ENCODE data around the gene GSG1L. TPM values are rescaled to one million over a fixed set of nuclear protein-coding genes. Genes with fewer than 3 reads are reported as not detected.

Gene GSG1L
- total and polyA plus RNA-seq, 9 of the 15 experiments (the other 6 are each of a cell fraction or from before 2014, with no cell fraction given): not detected

DNA sequence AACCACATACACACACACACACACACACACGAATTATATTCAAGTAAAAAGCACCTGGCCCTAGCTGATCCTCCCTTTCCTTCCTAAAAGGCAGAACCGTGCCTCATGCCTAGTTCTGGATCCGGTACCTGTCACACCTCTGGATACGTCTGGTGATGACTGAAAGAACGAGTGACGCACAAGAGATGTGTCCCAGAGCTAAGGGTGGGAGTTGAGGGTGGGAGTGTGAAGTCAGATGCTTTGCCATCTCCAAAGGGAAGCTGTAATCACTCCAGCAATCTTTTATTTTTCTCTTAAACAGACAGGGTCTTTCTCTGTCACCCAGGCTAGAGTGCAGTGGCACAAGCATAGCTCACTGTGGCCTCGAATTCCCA lies 26.5 kb upstream of the GSG1L start:
- no peak overlapping the region for H3K4me2 ChIP-seq (ENCODE audit: insufficient read depth, low read length)
- ATAC-seq: no peak
- H3K27ac ChIP-seq (ENCODE audit: extremely low read depth, low read depth, low read length): no peak overlapping the region
- H3K9me3 ChIP-seq (replicated peaks; ENCODE audit: control insufficient read depth, insufficient read depth, low read depth, low read length): no peaks in the 10 kb centered on the region
- intact Hi-C loops (cut with micrococcal nuclease) (no loop called here), in situ Hi-C loops (cut with MboI) (no loop called here)
- H3K4me3 ChIP-seq: no peak overlapping the region
- no peaks in the 10 kb centered on the region for H3K9me1 ChIP-seq (ENCODE audit: control insufficient read depth, insufficient read depth, low read length)
- FAIRE-seq: no peak
- H3K36me3 ChIP-seq (ENCODE audit: control insufficient read depth, insufficient read depth, low read length): no peaks in the 10 kb centered on the region
- peaks cover 0 to 12% of the 10 kb centered on the region in 2 experiments; a peak in 2 of 5 replicates for H3K4me1 ChIP-seq (replicated peaks in 1 of 2; ENCODE audit: control insufficient read depth in 2 of 2, insufficient read depth in 2 of 2, low read length in 2 of 2)
- TF ChIP-seq SLC30A9 (CRISPR knock-in tag; IDR thresholded peaks at IDR 0.05) (no peak), ELF2 (CRISPR knock-in tag; IDR thresholded peaks at IDR 0.05) (no peak), POLR2AphosphoS5 (IDR thresholded peaks at IDR 0.05; ENCODE audit: control insufficient read depth, insufficient read depth, low read depth, low read length) (no peak), KAT7 (CRISPR knock-in tag; IDR thresholded peaks at IDR 0.05; ENCODE audit: borderline replicate concordance) (no peak), NBN (IDR thresholded peaks at IDR 0.05; ENCODE audit: low read depth) (no peak), EHMT2 (IDR thresholded peaks at IDR 0.05) (no peak), RFX7 (CRISPR knock-in tag; IDR thresholded peaks at IDR 0.05) (no peak), MAZ (CRISPR knock-in tag; conservative IDR thresholded peaks at IDR 0.05 in 1 of 2, IDR thresholded peaks at IDR 0.05 in 1 of 2) (no peak), EP300 (IDR thresholded peaks at IDR 0.05; ENCODE audit: low read length) (no peak), FIP1L1 (IDR thresholded peaks at IDR 0.05; ENCODE audit: low read depth, low read length, poor library complexity, severe bottlenecking) (no peak), ZNF184 (CRISPR knock-in tag; IDR thresholded peaks at IDR 0.05) (no peak)
- TF ChIP-seq, protein P1, sequence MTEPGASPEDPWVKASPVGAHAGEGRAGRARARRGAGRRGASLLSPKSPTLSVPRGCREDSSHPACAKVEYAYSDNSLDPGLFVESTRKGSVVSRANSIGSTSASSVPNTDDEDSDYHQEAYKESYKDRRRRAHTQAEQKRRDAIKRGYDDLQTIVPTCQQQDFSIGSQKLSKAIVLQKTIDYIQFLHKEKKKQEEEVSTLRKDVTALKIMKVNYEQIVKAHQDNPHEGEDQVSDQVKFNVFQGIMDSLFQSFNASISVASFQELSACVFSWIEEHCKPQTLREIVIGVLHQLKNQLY (CRISPR knock-in tag; conservative IDR thresholded peaks at IDR 0.05): no peak
- TF ChIP-seq, protein P2, sequence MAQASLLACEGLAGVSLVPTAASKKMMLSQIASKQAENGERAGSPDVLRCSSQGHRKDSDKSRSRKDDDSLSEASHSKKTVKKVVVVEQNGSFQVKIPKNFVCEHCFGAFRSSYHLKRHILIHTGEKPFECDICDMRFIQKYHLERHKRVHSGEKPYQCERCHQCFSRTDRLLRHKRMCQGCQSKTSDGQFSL (CRISPR knock-in tag; IDR thresholded peaks at IDR 0.05): no peak
- TF ChIP-seq, protein P2 (tag; IDR thresholded peaks at IDR 0.05): no peak
- DNase-seq (ENCODE audit: extremely low read depth in 1 of 4, low spot score in 3 of 4): no peak
- BruUV-seq (replicated peaks): no TSS peak
- H2AFZ ChIP-seq (ENCODE audit: low read depth, low read length): no peak overlapping the region
- H3K79me2 ChIP-seq (ENCODE audit: control insufficient read depth, insufficient read depth, low read length): no peaks in the 10 kb centered on the region
- ChIA-PET POLR2A (no interaction called here), CTCF (ENCODE audit: low intra/inter-chr PET ratio) (no interaction called here)
- no peaks in the 10 kb centered on the region for H3K27me3 ChIP-seq (ENCODE audit: control insufficient read depth in 2 of 2, insufficient read depth in 2 of 2, low read length in 2 of 2)
- no peak overlapping the region for H3K9ac ChIP-seq (ENCODE audit: insufficient read depth in 1 of 2, low read depth in 2 of 2, low read length in 2 of 2)
- H4K20me1 ChIP-seq (replicated peaks; ENCODE audit: control insufficient read depth, insufficient read depth, low read length): 0 out of 2 replicates have a peak, but pooled peaks cover 5% of the 10 kb centered on the region
- 75% methylated on average over 7 of the region's 7 CpGs for WGBS (ENCODE audit: insufficient coverage, low coverage, missing lambda C conversion rate)

Measured in K562 (cell line).